Amniotic epithelial cell (primary cell): ENCODE results near the gene SCAF1.

ENCODE experiments used
- DNase-seq: peaks from one replicate; pipeline ENCODE4 v3.0.0-alpha.2; 2010; ENCODE audit warnings: low read depth

SCAF1 gene

DNA sequence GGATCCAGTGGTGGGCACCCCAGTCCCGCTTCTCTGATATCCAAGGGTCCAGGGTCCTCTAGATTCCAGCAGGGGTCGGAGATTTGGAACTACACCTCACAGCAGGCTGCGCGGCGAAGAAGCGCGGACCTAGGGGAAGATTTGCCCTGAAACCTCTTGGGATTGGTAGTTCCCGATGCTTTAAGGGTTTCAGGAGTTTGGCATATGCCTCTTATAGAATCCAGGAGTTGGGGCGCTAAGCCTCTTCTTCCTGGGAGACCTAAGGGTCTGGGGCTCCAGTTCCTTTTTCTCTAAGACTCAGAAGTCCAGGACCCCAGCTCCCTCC, 24.1 kb downstream of the SCAF1 start:
- no peak for DNase-seq

DNA sequence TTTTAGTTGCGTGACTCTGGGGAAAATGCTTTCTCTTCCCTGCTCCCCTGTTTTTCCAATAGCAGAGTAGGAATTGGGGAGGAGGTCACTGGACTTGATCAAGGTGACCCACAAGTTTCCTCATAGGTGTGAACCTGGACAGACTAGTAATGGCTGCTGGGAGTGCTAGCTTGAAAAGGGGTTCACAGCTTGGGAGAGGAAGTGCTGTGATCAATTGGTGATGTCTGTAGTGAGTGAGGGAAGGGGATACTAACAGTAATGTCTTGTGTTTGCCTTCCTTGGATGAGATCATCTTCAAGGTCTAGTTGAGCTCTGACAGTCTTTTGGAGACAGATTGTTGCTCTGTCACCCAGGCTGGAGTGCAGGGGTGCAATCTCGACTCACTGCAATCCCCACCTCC, 25.5 kb downstream of the SCAF1 start:
- no peak for DNase-seq

DNA sequence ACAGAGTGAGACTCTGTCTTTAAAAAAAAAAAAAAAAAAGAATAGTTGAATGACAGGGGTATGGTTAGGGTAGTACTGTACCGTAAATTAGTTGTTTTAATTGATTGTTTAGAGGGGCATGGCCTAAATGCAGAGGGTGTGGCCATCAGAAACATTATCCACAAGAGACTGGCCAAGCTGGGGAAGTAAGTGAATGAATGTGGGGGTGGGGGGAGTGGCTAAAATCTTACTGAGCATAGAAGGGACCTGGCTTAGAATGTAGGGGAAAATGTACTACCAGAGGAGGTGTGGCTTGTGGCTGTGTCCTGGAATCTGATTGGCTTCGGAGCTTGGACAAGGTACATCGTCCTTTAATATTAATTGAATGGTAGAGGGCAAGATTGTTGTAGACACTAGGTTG, 27.5 kb downstream of the SCAF1 start:
- no peak for DNase-seq

DNA sequence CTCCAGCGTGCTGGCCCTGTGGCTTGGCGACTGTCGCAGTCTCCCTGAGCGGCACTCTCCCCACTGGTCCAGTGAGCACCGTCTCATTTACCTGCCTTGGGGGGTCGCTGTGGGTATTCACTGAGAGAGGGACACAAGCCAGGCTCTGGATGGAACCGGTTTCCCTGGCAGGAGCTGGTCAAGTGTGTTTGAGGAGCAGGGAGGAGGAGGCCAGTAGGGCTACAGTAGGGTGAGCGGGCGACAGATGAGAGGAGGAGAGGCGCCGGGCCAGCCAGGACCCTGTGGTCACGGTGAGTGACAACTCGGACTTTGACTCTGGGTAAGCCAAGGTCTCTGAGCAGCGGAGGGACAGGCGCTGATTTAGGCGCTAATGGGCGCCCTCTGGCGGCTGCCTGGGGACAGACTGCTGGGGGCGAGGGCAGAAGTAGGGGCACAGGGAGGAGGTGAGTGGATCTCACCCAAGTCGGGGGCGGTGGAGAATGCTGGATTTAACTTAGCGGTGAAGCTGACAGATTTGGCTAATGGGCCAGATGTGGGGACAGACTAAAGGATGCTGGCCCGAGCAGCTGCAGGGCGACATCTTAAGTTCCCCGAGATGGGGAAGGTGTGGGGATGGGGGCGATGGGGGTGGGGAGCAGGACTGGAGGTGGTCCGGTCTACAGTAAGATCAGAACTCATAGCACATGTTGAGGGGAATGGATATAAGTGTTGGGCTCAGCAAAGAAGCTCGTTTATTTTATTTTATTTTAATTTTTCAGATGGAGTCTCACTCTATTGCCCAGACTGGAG, 30.3 kb downstream of the SCAF1 start:
- DNase-seq: peak; percentile 46

DNA sequence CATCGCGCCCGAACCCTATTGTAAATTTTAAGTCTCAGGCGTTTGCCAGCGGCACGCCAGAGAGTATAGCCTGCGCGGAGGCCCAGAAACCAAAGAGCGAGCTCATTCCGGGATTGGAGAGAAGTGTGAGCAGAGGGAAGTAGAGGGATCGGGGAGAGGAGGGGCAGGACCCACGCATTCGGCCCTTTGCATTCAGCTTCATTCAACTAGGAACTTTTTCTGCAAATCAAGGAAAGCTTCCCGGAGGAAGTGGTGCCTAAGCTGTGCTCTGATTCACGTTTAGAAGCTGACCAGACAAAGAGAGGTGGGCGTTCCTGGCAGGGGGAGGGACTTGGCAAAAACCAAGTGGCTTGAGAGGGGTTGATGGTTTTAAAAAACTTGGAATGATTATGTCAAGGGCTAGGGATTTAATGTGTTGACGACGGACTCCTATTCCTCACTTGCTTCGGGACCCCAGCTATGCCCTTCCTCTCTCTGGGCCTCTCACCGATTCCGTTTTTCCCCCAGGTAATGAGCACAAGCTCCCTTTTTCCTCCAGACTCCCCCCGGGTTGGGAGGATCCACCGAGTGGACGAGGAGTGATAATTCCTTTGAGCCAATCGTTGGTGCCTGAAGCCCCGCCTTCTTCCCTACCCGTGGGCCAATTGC, 34.3 kb downstream of the SCAF1 start:
- peak; percentile 96 for DNase-seq

DNA sequence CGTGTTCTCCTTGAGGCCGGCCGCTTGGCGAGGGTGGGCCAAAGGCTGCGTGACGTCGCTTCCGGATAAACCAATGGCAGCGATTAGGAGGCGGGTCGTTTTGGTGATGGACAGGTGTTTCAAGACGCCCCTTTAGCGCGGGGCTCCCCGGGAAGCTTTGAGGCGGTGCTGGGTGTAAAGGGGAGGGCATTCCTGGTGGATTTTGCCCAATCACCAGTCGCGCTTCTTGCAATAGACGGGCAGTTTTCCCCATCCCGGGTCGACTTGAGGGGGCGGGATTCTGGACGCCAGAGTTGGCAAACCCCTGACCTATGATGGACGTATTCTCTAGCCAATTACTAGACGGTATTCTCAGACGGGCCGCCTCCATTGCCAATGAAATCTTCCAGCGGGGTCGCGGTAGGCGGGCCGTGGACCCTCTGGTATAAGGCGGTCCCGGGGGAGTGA, 34.8 kb downstream of the SCAF1 start:
- peak; percentile 100 for DNase-seq

DNA sequence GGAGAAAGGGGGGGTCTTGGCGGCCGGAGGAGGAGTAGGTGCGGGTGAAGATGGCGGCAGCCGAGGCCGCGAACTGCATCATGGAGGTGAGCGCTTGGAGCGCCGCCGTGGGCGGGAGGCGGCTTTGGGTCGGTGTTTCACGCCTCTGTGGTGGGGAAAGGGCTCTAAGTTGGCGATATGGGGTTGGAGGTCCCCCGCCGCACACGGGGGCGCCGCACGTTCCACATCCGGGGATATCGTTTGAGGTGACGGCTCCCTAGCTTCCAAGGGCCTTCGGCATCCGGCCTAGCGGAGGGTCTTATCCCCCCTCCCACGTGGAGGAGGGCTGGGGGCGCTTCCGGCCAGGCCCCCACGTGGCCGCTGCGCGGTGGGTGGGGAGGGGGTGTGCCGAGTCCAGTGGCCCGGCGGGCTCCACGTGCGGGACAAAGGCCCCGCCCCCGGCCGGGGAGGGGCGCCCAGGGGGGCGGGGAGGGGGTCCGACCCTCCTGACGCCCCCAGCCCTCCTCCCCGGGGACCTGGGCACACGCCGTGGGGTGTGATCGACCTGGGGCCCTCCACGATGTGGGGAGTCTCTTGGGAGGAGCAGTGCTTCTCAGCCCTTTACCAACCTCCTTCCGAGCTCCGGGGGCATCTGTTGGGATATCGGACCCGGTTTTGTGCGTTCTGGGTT, 35.4 kb downstream of the SCAF1 start, which contains the start of gene PRMT1:
Gene PRMT1, plus strand, starts transcription at position 41 of the 670 bp plus-strand sequence. Its CDS starts 10 bp downstream, at position 51.
- no peak for DNase-seq

DNA sequence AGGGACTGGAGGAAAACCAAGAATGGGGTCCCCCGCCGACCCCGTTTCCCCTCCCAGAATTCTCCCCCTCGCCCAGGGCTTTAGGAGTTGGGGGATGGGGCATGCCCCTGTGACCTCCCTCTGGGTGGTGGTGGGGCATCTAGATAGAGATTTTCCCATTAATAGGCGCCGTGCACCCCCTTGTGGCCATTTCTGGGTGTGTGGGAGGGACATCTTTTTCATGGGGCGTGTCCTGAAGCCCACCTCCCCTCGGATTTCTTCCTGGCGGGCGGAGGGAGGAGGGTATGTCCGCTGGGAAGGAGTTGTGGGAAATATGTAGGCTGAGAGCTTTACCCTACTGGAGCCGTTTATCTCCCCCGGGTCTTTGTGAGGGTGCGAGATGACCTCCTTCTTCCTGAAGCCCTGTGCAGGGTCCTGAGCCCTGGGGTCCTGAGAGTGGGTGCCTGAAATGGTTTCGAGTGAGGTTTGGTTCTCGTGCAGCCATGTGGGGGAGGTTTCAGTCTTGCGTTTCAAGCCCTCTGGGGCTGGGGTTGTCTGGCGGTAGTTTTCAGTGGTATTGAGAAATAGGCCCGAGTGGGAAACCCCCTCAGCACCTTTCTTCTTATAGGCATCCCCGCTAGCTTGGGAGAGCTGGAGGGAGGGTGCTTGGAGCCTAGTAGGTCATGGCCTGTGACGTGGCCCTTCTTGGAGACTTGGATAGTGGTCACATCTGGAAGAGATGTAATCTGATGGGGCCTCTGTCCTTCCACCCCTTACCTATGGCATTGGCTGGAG, 36.1 kb downstream of the SCAF1 start:
- DNase-seq: peak; percentile 72

DNA sequence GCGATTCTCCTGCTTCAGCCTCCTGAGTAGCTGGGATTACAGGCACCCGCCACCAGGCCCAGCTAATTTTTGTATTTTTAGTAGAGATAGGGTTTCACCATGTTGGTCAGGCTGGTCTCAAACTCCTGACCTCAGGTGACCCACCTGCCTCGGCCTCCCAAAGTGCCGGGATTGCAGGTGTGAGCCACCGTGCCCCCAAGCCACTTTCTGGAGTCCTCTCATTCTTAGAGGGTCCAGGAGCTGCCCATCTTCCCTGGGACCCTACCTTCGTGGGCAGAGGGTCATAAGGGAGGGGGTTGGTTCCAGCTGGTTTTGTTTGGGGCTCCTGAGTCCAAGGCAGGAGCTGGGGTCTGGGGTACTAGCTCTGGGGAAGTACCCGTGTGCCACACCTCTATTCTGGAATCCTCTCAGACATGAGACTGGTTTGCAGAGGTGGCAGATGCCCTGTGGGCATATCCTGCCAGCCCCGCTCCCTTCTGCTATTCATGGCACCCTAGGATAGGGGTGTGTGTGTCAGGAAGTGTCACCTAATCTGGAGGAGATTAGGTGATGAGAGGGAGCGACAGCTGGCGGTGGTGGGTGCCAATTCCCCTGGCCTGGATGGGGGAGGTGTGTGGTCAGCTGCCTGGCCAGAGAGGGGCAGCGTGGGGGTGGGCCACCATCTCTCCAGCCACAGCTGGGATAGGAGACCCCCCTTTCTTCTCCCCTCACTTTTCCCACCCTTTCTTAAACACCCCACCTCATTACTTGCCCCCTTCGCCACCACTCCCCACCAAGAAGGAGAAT, 37.2 kb downstream of the SCAF1 start:
- no peak for DNase-seq

DNA sequence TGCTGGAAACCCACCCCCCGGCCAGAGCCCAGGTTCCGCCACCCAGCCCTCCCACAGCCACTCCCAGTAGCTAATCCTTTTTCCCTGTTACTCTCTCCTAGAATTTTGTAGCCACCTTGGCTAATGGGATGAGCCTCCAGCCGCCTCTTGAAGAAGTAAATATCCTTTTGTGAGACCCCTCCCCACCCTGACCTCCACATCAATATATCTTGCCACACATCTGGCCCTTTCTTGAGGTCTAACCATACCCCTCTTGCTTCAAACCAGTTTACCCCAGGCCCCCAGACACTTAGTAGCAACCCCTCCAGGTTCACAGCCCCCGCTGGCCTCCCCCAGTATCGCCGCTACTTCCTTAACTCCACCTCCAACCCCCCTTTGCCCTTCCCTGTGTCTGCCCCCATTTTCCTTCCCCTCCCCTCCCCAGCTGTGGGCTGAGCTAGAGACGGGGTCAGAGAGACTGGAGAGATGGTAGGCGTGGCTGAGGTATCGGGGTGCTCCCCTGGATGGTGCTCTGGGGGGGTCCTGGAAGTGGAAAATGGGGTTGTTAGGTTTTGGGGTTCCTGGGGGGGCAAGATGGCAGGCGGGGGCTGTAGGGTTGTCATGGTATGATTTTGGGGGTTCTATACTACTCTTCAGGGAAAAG, 37.9 kb downstream of the SCAF1 start:
- DNase-seq: no peak

DNA sequence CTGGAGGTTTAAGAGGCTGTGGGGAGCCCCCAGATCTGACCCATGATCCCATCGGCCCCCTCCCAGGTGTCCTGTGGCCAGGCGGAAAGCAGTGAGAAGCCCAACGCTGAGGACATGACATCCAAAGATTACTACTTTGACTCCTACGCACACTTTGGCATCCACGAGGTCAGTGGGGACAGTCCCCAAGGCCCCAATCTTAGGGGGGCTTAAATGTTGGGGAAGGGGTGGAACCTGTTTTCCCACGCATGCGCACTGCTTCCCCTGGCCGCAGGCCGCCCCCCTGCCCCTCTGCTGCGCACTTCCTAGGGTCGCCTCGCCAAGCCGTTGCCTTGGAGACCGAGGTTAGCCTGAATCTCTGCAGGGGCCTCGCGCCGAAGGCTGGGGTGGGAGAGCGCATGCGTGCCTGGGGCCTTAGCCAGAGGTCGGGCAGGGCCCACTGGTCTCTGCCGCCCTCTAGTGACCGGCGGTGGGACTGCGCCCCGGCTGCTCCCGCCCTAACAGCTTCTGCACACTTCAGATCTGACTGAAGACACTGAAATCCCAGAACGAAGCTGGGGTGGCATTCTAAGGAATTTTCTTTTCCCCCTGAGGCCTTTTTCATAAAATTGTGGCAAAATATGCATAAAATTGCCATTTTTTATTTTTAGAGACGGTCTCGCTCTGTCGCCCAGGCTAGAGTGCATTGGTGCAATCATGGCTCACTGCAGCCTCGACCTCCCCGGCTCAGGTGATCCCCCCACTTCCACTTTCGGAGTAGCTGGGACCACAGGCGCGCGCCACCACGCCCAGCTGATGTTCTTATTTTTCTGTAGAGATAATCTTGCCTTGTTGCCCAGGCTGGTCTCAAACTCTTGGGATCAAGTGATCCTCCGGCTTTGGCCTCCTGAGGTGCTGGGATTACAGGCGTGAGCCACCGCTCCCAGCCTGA, 38.7 kb downstream of the SCAF1 start:
- peak; percentile 67 for DNase-seq

DNA sequence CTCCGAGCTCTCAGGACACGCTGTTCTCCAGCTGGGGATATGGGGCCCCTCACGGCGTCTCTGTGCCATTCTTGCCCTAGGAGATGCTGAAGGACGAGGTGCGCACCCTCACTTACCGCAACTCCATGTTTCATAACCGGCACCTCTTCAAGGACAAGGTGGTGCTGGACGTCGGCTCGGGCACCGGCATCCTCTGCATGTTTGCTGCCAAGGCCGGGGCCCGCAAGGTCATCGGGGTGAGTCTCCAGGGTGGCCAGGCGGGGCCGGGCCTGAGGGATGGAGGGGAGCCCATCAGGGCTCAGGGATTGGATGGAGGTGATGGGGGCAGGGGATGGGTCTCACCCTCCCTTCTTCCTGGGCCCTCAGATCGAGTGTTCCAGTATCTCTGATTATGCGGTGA, 39.8 kb downstream of the SCAF1 start:
- no peak for DNase-seq

DNA sequence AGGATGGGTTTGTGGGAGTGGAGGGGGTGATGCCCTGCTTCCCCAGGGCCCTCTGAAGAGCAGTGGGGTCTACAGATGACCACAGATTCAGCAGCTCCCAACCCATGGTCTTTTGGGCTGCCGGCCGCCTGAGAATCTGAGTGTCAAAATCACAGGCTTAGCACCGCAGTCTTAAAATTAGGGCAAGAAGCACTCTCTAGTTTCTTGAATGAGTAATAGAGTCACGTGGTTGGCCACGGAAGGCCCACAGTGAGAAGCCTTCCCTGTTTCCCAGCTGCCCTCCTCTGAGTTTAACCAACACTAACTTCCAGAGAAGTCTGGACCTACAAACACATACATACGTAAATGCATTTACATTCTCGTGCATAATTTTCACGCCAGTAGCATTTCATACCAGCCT, 40.3 kb downstream of the SCAF1 start:
- no peak for DNase-seq

DNA sequence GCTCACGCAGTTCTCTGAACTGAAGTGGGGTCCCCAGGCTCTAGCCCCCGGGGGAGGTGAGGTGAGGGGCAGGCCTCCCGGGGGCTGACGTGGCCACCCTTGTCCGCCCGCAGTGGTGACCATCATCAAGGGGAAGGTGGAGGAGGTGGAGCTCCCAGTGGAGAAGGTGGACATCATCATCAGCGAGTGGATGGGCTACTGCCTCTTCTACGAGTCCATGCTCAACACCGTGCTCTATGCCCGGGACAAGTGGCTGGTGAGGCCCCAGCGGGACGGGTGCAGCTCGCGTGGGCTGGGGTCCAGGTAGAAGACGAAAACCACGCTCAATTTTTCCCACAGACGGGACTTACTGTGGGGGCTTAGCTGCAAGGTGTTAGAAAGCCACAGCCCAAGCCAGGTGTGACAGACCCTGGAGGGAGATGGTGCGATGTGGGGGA, 41.8 kb downstream of the SCAF1 start:
- no peak for DNase-seq

DNA sequence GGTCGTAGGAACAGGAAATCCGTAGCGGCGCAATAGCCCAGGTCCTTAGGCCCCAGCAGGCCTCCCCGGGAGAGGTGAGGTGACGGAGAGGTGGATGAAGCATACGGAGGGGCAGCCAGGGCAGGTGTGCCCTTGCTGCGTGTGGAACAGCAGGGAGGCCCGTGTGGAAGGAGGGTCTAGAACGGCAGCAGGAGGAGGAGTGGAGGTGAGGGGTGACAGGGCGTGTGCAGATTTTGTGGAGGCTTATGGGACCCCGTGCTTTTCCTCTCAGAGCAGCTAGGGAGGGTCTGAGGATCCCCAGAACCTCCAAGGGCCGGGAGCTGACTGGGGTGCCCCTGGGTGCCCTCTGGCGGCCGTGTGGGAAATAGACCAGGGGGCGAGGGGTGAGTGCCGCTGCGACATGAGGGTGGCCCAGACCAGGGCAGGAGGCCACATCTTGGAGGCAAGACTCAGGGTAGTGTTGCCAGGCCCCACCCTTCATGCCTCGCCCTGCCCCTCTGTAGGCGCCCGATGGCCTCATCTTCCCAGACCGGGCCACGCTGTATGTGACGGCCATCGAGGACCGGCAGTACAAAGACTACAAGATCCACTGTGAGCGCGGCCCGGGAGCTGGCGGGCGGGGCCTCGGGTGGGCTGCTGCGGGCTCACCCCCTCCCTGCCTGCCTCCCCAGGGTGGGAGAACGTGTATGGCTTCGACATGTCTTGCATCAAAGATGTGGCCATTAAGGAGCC, 42.4 kb downstream of the SCAF1 start:
- DNase-seq: no peak

DNA sequence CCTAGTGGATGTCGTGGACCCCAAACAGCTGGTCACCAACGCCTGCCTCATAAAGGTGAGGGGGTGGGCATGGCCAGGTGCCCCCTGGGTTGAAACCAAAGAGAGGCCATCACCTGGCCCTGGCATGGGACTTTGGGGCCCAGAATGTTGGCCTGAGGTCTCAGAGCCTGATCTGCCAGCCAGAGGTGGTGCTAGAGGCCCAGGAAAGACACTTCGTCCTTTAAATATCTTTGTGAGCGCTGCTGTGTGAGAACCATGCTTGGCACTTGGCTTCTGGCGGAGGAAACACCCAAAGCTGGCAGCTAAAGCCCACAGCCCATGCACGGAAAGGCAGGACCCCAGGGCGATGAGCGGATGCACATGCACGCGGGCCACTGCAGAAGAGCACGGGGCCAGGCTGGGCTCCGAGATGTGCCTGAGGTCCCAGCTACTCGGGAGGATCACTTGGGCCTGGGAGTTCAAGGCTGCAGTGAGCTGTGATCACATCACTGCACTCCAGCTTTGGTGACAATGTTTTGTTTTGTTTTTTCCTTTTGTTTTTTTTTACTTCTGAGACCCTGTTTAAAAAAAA, 43.1 kb downstream of the SCAF1 start:
- DNase-seq: no peak

DNA sequence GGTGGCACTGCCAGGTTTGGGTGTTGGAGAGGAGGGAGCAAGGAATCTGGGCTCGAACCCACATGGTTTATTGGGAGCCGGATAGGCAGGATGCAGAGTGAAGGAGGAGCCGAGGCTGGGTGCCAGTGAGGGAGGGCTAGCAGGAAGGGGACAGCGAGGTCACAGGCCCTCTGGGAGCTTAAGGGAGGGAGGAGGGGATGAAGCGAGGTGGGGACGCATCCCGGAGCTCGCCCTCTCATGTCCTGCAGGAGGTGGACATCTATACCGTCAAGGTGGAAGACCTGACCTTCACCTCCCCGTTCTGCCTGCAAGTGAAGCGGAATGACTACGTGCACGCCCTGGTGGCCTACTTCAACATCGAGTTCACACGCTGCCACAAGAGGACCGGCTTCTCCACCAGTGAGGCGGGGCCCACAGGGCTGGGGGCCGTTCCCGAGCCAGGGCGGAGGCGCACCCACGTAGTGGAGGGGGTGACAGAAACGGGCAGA, 43.9 kb downstream of the SCAF1 start:
- no peak for DNase-seq

DNA sequence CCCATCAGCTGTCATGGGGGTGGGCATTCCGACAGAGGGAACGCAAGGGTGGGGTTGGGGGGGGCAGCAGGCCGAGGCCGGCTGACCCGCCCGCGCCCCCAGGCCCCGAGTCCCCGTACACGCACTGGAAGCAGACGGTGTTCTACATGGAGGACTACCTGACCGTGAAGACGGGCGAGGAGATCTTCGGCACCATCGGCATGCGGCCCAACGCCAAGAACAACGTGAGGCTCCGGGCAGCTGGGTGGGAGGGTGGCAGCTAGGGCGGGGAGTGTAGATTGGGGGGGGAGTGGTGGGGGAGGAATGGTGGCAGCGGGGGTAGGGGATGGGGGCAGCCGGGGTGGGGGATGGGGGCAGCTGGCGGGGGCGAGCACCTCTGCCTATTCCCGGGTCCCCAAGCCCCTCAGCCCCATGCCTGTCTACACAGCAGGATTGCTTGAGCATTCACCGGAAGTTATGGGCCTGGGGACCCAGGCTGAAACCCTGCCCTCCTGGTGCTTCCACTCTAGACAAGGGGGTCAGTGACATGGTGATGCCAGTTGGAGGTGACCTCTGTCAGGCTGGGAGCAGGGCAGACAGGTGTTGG, 44.6 kb downstream of the SCAF1 start:
- DNase-seq: no peak
